Measurements from ENCODE around the gene ITPR2. TPM values are rescaled to one million over a fixed set of nuclear protein-coding genes. Genes with fewer than 3 reads are reported as not detected.

Gene ITPR2
- total RNA-seq, 1 donor from 2014 or later, result 74.5 TPM

- Mint-ChIP-seq H3K27ac (no peak overlapping the region), H3K36me3 (ENCODE audit: low read depth) (peaks cover 41% of the 10 kb centered on the region), H3K4me1 (no peaks in the 10 kb centered on the region), H3K27me3 (no peaks in the 10 kb centered on the region), H3K9me3 (no peaks in the 10 kb centered on the region), H3K4me3 (no peak overlapping the region)
- no peak for TF ChIP-seq CTCF (IDR thresholded peaks at IDR 0.05)
- no peak for ATAC-seq (ENCODE audit: low read depth)
- DNase-seq, result no peak
- intact Hi-C loops (cut with micrococcal nuclease), result no loop called here
- POLR2A ChIA-PET, result no interaction called here
- CTCF ChIA-PET, result no interaction called here
Measured at GRCh38 chr12:26533211-26533610, 299.8 kb downstream of the ITPR2 start.

- H3K9me3 Mint-ChIP-seq, result peaks cover 10% of the 10 kb centered on the region
- H3K27me3 Mint-ChIP-seq, result no peaks in the 10 kb centered on the region
- CTCF ChIA-PET, result no interaction called here
Measured at GRCh38 chr12:26530461-26530860, 302.5 kb downstream of the ITPR2 start.

GRCh38 chr12:26528943-26529342, 304.1 kb downstream of the ITPR2 start:
- ATAC-seq (ENCODE audit: low read depth) (no peak), DNase-seq (no peak)
- H3K4me3 Mint-ChIP-seq, result no peak overlapping the region
- H3K9me3 Mint-ChIP-seq, result peaks cover 10% of the 10 kb centered on the region
- H3K36me3 Mint-ChIP-seq (ENCODE audit: low read depth), result peaks cover 48% of the 10 kb centered on the region
- no peak for TF ChIP-seq CTCF (IDR thresholded peaks at IDR 0.05)
- ChIA-PET CTCF (no interaction called here), POLR2A (no interaction called here)
- H3K27ac Mint-ChIP-seq, result no peak overlapping the region
- intact Hi-C loops (cut with micrococcal nuclease), result no loop called here
- no peaks in the 10 kb centered on the region for H3K4me1 Mint-ChIP-seq
- H3K27me3 Mint-ChIP-seq, result no peaks in the 10 kb centered on the region

More at GRCh38 chr12:26530461-26530860, 302.5 kb downstream of the ITPR2 start:
- Mint-ChIP-seq H3K36me3 (ENCODE audit: low read depth) (peaks cover 49% of the 10 kb centered on the region), H3K4me3 (no peak overlapping the region), H3K4me1 (no peaks in the 10 kb centered on the region), H3K27ac (no peak overlapping the region)
- TF ChIP-seq CTCF (IDR thresholded peaks at IDR 0.05), result no peak
- POLR2A ChIA-PET, result no interaction called here
- intact Hi-C loops (cut with micrococcal nuclease), result no loop called here
- DNase-seq (no peak), ATAC-seq (ENCODE audit: low read depth) (no peak)

- Mint-ChIP-seq H3K27ac (no peak overlapping the region), H3K9me3 (peaks cover 10% of the 10 kb centered on the region), H3K27me3 (no peaks in the 10 kb centered on the region), H3K4me3 (no peak overlapping the region), H3K36me3 (ENCODE audit: low read depth) (peaks cover 41% of the 10 kb centered on the region), H3K4me1 (no peaks in the 10 kb centered on the region)
- ChIA-PET CTCF (no interaction called here), POLR2A (no interaction called here)
- ATAC-seq (ENCODE audit: low read depth) (no peak), DNase-seq (no peak)
- TF ChIP-seq CTCF (IDR thresholded peaks at IDR 0.05), result no peak
- intact Hi-C loops (cut with micrococcal nuclease), result no loop called here
Measured at GRCh38 chr12:26527682-26528081, 305.3 kb downstream of the ITPR2 start.

GRCh38 chr12:26524862-26525465, 308.0 kb downstream of the ITPR2 start:
- Mint-ChIP-seq H3K9me3 (peaks cover 10% of the 10 kb centered on the region), H3K4me1 (peaks cover 16% of the 10 kb centered on the region), H3K36me3 (ENCODE audit: low read depth) (peaks cover 39% of the 10 kb centered on the region), H3K27me3 (no peaks in the 10 kb centered on the region), H3K4me3 (no peak overlapping the region), H3K27ac (no peak overlapping the region)
- POLR2A ChIA-PET, result no interaction called here
- intact Hi-C loops (cut with micrococcal nuclease), result loop anchor here (1.0 kb wide), 4 partner anchors 91 to 1089 kb away; no protein-coding TSS in a partner anchor
- peak; percentile 65 for ATAC-seq (ENCODE audit: low read depth)
- DNase-seq, result no peak
- CTCF ChIA-PET, result interaction anchor here (0.7 to 6.2 kb wide), 11 partner anchors 10 to 428 kb away, joined by 3 to 46 read pairs (median 4); no protein-coding TSS in a partner anchor
- TF ChIP-seq CTCF (IDR thresholded peaks at IDR 0.05), result no peak

Data from activated B cell treated with CpG ODN at 0.5 μM for 24 hours (primary cell).